Prostate gland (tissue), 2 donors: ENCODE measurements around the gene HTR6. TPM values are rescaled to one million over a fixed set of nuclear protein-coding genes. Genes with fewer than 3 reads are reported as not detected.

Source experiments
- DNase-seq: peaks from one replicate; pipeline ENCODE4 v3.0.0-alpha.2; 2019; ENCODE audit warnings: low spot score
- H3K27ac ChIP-seq, 2 donors: fragments of 200-600 bp; sonication (generic); 2 replicates each; pipeline ENCODE4 v1.5.1; 2017 to 2019
- H3K27me3 ChIP-seq: fragments of 200-600 bp; sonication (generic); replicated peaks from 2 replicates; pipeline ENCODE4 v1.5.1; 2019; ENCODE audit not compliant: insufficient read depth
- H3K36me3 ChIP-seq, 2 donors: fragments of 200-600 bp; sonication (generic); 1 replicate in 1 of 2; 2 replicates in 1 of 2; pipeline versions ENCODE4 v1.5.1 to v1.8.1; 2017 to 2019
- H3K4me1 ChIP-seq: fragments of 200-600 bp; sonication (generic); replicated peaks from 2 replicates; pipeline ENCODE4 v1.5.1; 2019
- H3K4me3 ChIP-seq, 2 donors: fragments of 200-600 bp; sonication (generic); 2 replicates each; pipeline ENCODE4 v1.5.1; 2017 to 2019
- H3K9me3 ChIP-seq: fragments of 200-600 bp; sonication (generic); 2 replicates; pipeline ENCODE4 v1.5.1; 2017
- POLR2A ChIP-seq: fragments of 450-650 bp; IDR thresholded peaks from one replicate; pipeline ENCODE4 v1.6.1; 2016; ENCODE audit warnings: antibody characterized with exemption, mild to moderate bottlenecking
- POLR2AphosphoS5 ChIP-seq: sonication (generic); formaldehyde crosslinking; IDR thresholded peaks from one replicate; pipeline ENCODE4 v1.6.1; 2017; ENCODE audit warnings: antibody characterized with exemption
- WGBS: methylation state at CpG from one replicate; pipeline ENCODE4 v1.1.5; 2018; 5-methylcytosine and 5-hydroxymethylcytosine counted together
- intact Hi-C: fragments of 100-400 bp; cut with DNase I; formaldehyde crosslinking; loops from one replicate; pipeline ENCODE4 v1.14.2; 2022
- total RNA-seq, 2 donors: library from RNA; depleted of rRNA; stranded (reverse); fragments of >200 nt; gene quantifications; one replicate each; pipeline ENCODE4 v1.1.0, GENCODE V29; 2016
- TF ChIP-seq, protein P1 (sequence below), 4 experiments: fragments of 200-600 bp in 2 of 4; fragments of 450-650 bp in 2 of 4; sonication (generic) in 2 of 4; IDR thresholded peaks; 1 replicate in 3 of 4; 2 replicates in 1 of 4; pipeline ENCODE4 v1.5.1; 2016 to 2019; ENCODE audit warnings: antibody characterized with exemption in 4 of 4, mild to moderate bottlenecking in 2 of 4, moderate library complexity in 2 of 4

The HTR6 gene
- total RNA-seq, 2 donors from 2014 or later = not detected

DNA sequence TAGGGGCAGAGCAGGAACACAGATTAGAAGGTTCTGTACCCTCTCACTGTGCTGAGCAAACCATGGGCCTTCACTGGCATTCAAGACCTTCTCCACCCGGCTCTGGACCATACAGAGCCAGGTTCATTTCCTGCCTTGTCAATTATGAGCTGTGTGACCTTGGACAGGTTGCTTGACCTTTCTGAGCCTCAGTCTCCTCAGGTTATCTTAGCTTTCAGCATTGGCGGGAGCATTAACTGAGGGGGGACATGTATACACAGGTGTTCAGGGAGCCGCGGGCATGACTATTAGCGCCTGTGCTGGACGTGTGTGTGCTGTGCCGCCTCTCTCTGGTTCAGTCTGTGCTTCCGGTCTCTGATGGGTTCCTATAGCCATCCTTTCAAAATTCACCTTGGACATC lies 32.1 kb downstream of the HTR6 start:
- intact Hi-C loops = no loop called here
- no peak for DNase-seq
- H3K4me3 ChIP-seq = no peak overlapping the region
- peaks cover 3 to 6% of the 10 kb centered on the region in 2 donors for H3K36me3 ChIP-seq
- 98% methylated on average over 8 of the region's 8 CpGs for WGBS
- H3K27ac ChIP-seq = no peak overlapping the region
- H3K4me1 ChIP-seq = no peaks in the 10 kb centered on the region
- no peaks in the 10 kb centered on the region for H3K9me3 ChIP-seq
- TF ChIP-seq POLR2A (no peak), POLR2AphosphoS5 (no peak)
- TF ChIP-seq, protein P1, sequence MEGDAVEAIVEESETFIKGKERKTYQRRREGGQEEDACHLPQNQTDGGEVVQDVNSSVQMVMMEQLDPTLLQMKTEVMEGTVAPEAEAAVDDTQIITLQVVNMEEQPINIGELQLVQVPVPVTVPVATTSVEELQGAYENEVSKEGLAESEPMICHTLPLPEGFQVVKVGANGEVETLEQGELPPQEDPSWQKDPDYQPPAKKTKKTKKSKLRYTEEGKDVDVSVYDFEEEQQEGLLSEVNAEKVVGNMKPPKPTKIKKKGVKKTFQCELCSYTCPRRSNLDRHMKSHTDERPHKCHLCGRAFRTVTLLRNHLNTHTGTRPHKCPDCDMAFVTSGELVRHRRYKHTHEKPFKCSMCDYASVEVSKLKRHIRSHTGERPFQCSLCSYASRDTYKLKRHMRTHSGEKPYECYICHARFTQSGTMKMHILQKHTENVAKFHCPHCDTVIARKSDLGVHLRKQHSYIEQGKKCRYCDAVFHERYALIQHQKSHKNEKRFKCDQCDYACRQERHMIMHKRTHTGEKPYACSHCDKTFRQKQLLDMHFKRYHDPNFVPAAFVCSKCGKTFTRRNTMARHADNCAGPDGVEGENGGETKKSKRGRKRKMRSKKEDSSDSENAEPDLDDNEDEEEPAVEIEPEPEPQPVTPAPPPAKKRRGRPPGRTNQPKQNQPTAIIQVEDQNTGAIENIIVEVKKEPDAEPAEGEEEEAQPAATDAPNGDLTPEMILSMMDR (IDR thresholded peaks at IDR 0.05) = no peak
- no peaks in the 10 kb centered on the region for H3K27me3 ChIP-seq

DNA sequence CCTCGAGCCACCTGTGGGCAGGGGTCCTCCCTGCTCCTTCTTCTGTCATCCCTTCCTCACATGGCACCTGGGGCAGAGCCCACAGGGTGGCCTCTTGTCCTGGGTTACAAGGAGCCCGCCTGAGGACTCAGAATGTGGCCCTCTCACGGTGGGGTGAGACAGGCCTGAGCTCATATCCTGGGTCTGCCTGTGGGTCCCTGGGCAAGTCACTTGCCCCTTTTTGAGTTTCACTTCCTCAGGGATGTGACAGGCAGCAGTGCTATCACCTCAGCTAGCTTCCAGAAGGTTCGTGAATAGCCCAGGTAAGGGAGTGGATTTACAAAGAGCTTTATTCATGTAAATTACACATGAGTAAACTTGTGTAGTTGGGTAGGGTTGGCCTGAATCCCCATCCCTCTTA lies 33.5 kb downstream of the HTR6 start:
- whole genome bisulfite sequencing = 89% methylated on average over 4 of the region's 4 CpGs

DNA sequence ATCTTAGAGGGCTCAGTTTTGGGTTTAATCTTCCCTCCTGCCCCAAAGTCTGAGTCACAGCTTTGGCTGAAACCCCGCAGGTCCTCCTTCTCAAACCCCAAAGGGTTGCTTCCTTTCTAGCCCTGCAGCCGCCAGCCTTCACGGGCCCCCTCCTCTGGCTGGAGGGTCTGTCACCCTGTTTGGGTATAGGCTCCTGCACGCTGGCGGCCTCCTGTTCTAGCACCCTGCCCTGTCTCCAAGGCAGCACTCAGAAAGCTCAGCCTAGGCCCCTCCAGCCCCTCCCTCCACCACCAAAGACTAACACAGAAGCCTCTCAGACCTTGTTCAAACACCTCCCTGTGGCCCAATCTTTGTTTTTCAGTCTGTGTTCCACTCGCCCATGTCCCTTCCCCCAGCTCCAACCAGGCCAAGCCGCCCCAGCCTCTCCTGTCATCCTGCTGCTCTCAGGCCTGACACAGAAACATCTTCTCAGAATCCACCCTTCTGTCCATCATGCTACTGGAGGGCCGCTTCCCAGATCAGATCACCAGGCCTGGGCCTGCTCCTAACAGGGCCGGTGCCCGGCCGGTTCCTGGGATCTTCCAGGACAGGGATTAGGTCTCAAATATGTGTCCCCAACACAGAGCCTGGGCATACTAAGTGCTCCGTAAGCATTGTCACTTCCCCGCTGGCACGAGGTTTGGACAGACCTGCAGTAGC lies 35.6 kb downstream of the HTR6 start:
- DNase-seq = no peak
- TF ChIP-seq POLR2AphosphoS5 (no peak), POLR2A (no peak)
- TF ChIP-seq, protein P1 (IDR thresholded peaks at IDR 0.05) = no peak
- H3K27me3 ChIP-seq = no peaks in the 10 kb centered on the region
- no peaks in the 10 kb centered on the region for H3K9me3 ChIP-seq
- WGBS = 92% methylated on average over 14 of the region's 14 CpGs
- no peak overlapping the region for H3K27ac ChIP-seq
- peaks cover 3 to 6% of the 10 kb centered on the region in 2 donors for H3K36me3 ChIP-seq
- no peak overlapping the region for H3K4me3 ChIP-seq
- H3K4me1 ChIP-seq = peaks cover 6% of the 10 kb centered on the region
- intact Hi-C loops = loop anchor here (5.0 kb wide), 1 partner anchor 38 kb away; the partner anchor contains the start of gene HTR6

More for the DNA sequence above, 33.5 kb downstream of the HTR6 start:
- H3K4me3 ChIP-seq = no peak overlapping the region
- DNase-seq = no peak
- H3K9me3 ChIP-seq = no peaks in the 10 kb centered on the region
- H3K4me1 ChIP-seq = no peaks in the 10 kb centered on the region
- intact Hi-C loops = no loop called here
- no peak for TF ChIP-seq POLR2AphosphoS5
- TF ChIP-seq, protein P1 (IDR thresholded peaks at IDR 0.05) = no peak
- no peak for TF ChIP-seq POLR2A
- no peaks in the 10 kb centered on the region for H3K27me3 ChIP-seq
- H3K27ac ChIP-seq = no peak overlapping the region
- peaks cover 3 to 6% of the 10 kb centered on the region in 2 donors for H3K36me3 ChIP-seq

DNA sequence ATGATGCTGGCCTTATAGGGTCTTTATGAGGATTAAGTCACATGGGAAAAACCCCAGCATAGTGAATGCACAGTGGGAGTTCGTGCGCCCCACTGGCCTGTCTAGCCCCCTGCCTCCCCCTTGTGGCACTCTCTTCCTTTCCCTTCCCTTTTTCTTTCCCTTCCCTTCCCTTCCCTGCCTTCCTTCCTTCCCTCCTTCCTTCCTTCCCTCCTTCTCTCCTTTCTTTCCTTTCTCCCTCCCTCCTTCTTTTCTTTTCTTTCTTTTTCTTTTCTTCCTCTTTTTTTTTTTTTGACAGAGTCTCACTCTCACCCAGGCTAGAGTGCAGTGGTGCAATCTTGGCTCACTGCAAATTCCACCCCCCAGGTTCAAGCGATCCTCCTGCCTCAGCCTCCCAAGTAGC lies 38.6 kb downstream of the HTR6 start:
- Histone ChIP-seq H3K36me3 (peaks cover 2 to 3% of the 10 kb centered on the region in 2 donors), H3K9me3 (no peaks in the 10 kb centered on the region), H3K27ac (peak overlapping the region; percentile 73 to 81), H3K4me3 (no peak overlapping the region), H3K4me1 (peaks cover 6% of the 10 kb centered on the region), H3K27me3 (no peaks in the 10 kb centered on the region)
- DNase-seq = no peak
- intact Hi-C loops = loop anchor here (5.0 kb wide), 1 partner anchor 41 kb away; the partner anchor contains the start of gene HTR6
- TF ChIP-seq, protein P1 (IDR thresholded peaks at IDR 0.05) = no peak
- TF ChIP-seq POLR2A = no peak
- no peak for TF ChIP-seq POLR2AphosphoS5
- 94% methylated on average over 3 of the region's 3 CpGs for WGBS
